ENCODE measurements around the gene SPAG9.

- TF ChIP-seq CTCF (IDR thresholded peaks at IDR 0.05; ENCODE audit: poor library complexity) (no peak), EZH2 (IDR thresholded peaks at IDR 0.05; ENCODE audit: borderline replicate concordance) (no peak)
These were observed 164.3 kb downstream of the SPAG9 start for GRCh38 chr17:50956409-50956749.

All from hepatocyte (in vitro differentiated cells).